HG02759 (cell line): ENCODE results near the gene PDILT.

Experiments used
- ATAC-seq: cut with Tn5 transposase; IDR thresholded peaks from one replicate; pipeline ENCODE4 v1.9.1; 2021; ENCODE audit warnings: mild to moderate bottlenecking, moderate library complexity; ENCODE audit not compliant: unreplicated experiment

The PDILT gene

DNA sequence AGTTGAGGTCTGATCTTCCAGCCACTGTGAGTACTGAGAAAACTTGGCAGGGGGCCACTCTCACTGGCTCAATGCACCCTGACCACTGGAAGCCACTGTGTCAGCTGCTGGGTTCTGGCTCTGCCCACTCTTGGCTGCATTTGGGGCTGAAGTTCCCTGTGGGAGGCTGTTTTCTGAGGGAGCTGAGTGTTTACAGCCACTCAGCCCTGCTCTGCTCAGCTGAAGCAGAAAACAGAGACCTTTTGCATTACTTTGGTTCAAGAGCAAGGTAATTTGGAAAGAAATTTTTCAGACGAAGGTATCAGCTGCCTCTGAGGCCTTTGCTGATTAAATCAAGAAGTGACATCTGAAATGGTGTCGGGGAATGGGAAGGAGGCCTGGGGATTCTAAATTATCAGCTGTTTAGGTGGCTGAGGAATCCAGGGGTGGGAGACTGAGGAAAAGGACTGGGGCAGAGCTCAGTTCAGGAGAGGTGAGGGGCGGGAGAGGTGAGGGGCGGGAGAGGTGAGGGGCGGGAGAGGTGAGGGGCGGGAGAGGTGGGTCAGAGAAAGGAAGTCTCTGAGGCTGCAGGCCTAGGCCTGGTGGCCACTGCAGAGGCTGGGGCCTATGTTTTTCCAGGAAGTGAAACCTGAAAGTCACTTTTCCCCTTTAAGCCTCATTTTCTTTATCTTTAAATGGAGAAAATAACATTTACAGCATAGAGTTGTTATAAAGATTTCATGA is 5.0 kb upstream of the PDILT start, which contains the start of gene ACSM5:
Gene ACSM5 (plus strand): TSS at position 137 of the 723 bp plus-strand sequence. CDS start 1,951 bp downstream, outside the sequence.
- ATAC-seq: peak; percentile 28

DNA sequence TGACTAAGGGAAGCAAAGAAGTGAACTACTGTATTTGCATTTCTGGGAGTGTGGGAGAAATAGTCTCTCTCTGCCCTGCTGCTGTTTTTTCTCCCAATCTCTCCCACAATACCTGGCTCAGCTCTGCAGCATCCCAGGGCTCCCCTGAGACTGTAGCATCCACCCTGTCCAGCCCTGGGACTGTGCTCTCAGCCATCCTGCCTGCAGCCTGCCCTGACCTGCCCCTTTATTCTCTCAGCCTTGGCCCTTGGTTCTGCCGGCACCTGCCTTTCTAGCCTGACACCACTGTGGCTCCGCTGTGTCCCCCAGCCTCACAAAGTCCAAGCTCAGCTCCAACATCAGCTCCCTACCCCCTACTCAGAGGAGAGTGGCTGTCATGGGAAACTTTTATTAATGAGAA is 1.9 kb downstream of the PDILT start:
- no peak for ATAC-seq

DNA sequence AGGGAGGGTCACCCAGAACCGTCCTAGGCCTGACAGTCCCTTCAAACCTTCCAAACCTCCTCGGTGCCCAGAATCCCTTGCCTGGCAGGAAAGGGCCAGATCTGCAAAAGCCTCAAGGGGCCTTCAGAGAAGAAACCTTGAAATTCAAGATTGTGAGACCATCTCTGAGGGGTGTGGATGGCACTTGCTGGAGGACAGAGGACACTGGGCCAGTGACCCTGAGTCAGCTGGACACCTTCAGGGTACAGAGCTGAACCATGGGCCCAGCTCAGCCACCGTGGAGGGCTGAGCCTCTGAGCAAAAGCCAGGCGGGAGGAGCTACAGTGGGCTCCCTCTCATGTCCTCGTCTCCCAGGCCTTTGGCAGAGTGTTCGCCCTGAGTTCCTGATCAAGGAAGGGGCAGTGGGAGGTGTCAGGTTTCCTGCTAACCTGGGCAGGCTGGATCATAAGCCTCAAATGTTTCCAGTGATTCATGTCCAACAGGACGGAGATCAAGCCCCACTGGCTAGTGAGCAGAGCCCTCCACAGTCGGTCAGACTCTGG is 3.0 kb downstream of the PDILT start:
- no peak for ATAC-seq

DNA sequence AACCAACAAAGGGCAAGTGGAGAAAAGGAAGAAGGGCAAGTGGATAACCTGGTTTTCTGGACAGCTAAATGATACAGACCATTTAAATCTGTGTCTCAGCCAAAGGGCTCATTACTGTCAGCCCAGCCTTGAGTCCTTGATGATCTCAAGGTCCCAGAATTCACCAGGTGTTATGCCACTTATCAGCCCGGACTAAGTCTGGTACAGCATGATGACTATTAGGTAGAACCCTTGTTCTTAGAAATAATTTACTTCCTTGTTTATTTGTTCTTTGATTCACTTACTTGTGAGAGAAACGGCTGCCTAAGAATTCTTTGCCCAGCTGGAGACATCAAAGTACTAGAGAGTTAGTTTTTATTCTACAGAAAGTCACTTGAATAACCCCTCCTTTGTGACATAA is 3.5 kb downstream of the PDILT start:
- no peak for ATAC-seq

DNA sequence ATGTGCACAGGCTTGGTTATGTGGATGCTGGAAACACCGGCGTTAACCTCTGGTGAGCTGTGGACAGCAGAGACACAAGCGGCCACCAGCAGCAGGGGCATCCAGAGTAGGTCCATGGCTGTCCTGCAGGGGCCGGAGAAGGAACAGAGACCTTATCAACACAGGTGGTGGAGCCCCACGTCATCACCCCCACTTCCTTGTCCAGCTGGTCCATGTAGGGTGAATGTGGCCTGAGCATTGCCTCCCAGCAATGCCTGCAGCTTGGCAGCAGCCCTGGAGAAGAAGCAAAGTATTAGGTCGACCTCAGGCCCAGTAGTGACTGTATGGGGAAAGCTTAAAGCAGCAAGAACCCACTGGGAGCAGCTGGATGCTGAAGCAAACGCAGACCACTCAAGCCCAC is 5.4 kb downstream of the PDILT start:
- ATAC-seq: no peak

DNA sequence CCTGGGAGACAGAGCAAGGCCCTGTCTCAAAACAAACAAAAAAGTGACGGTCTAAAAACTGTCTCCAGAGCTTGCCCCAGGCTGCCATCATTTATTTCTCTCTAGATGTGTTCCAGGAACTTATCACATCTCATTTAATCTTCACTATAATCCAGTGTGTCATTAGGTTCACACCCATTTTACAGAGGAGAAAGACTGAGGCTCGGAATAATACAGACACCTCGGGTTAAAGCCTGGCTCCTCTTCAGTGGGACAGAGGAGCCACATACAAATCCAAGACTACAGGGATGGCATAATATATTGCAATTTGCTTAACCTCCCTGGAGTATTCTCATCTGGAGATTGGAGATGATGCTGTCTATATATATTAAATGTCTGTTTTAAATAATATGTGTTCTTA is 5.9 kb downstream of the PDILT start:
- no peak for ATAC-seq

DNA sequence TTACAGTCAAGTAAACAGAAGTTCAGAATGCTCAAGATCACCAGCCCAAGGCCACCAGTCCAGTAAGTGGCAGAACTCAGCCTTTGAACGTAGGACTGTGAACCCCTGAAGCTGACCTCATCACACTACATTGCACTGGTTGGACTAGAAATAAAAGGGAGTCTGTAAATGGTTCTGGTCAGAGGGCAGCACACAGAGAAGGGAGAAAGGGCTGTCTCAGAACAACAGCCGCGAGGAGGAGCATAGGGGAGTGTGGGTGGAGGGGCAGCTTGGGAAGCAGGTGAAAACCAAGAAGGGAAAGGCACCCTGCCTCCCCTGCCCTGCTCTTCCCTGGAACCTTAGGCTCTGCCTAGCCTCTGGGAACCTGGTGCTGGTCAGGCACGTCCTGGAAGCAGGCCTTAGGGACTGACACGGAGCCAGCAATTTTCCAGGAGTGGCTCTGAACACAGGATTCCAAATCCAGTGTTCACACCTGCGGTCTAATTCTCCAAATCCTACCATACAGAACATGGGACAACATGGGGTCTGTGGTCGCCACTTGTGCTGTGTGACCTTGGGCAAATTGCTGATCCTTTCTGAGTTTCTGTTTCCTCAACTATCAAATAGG is 7.0 kb downstream of the PDILT start:
- ATAC-seq: no peak

DNA sequence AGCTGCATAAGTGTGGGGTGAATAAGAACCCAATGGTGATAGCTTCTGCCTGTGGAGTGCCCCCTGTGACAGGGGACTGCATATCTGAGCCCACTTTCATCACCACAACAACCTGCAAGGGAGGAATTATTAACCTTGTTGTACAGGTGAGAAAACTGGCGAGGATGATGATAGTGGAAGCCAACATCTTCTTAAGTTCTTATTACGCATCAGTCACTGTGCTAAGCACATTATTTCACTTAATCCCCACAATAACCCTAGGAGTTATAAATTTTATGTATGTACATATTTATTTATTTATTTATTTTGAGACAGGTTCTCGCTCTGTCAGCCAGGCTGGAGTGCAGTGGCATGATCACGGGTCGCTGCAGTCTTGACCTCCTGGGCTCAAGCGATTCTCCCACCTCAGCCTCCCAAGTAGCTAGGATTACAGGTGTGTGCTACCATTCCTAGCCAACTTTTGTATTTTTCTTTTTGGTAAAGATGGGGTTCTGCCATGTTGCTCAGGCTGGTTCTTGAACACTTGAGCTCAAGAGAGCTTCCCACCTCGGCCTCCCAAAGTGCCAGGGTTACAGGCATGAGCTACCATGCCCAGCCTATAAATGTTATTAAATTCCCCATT is 7.6 kb downstream of the PDILT start:
- no peak for ATAC-seq

DNA sequence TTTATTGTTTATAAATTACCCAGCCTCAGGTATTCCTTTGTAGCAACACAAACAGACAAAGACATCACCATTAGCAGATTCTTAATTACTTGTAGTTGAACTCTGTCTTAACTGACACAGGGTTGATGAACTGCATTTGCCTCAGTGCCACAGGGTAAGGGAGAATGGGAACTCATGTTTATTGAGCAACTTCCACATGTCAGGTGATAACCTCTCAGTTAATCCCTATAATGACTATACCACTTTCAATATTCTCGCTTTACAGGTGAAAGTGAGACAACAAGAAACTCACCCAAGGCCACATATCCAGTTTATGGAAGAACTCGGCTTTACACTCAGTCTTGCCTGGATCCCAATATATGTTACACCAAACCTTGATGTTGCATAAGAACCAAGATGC is 8.6 kb downstream of the PDILT start:
- ATAC-seq: no peak

DNA sequence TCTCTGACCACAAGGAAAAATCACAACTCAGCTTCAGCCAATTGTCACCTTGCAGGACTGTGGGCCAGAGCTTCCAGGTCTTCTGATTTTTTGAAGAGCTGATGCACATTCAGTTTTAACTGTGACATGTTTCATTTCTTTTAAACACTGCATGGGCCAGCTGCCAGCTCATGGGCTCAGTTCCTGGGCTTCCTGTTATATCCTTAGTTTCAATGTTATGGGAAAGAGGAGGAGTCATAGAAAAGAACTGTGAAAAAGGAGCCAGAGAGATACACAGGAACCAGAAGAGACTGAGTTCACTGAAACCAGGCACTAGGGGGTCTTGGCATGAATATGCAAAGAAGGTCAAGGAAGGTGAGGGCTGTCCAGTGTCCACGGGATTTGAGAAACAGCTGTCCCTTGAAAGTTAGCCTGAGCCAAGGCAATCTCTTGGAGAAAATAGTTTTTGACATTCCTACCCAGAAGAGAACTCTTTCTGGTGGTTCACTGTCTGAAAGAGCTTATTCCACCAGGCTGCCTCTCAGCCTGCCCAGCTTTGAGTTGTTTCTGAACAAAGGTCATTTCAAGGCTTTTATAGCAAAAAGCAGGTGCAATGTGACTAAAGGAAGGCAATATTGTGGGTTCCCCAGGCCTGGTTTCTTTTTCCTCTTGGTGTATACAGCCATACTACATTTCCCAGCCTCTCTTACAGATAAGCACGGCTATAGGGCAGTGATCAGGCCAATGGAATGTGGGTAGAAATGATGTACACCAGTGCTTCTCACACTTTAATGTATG is 10.5 kb downstream of the PDILT start:
- ATAC-seq: no peak

DNA sequence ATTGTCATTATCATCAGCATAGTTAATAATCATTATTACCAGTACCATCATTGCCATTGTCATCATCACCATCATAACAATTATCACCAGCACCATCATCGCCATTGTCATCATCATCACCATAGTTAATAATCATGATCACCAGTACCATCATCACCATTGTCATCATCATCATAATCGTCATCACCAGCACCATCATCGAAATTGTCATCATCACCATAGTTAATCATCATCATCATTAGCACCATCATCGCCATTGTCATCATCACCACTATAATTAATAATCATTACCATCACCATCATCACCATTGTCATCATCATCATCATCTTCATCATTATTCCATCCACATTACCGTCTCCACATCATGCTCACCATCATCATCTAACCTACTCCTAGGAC is 13.5 kb downstream of the PDILT start:
- ATAC-seq: no peak

DNA sequence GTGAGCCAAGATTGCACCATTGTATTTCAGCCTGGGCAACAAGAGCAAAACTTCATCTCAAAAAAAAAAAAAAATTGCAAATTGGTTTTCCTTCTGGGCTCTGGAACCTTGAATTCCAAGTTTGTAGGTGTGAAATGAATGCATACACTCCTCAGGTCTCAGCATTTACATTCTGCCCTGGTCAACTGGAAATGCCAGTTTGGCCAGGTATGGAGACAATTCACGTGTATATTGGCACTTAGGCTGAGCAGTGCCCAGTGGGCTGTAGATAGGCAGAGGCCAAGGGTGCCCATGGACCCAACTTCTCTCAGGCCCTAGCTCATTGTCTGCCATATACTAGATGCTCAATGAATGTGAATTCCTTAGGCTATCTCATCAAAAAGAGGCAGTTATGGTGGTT is 15.7 kb downstream of the PDILT start:
- no peak for ATAC-seq

DNA sequence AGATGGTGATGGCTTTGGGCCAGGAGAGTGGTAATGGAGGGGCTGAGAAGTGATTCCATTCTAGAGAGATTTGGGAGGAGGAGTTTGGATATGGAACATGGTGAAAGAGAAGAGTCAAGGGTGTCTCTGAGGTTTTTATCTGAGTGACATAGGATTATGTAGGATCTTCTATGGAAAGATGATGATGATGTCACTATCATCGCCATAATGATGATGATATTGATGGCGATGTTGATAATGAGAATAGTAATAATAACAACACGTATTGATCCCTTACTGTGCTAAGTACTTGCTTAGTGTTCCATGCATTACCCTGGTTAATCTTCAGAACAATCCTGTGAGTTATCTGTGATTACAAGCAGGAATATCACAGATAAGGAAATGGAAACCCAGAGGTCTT is 16.6 kb downstream of the PDILT start:
- no peak for ATAC-seq

DNA sequence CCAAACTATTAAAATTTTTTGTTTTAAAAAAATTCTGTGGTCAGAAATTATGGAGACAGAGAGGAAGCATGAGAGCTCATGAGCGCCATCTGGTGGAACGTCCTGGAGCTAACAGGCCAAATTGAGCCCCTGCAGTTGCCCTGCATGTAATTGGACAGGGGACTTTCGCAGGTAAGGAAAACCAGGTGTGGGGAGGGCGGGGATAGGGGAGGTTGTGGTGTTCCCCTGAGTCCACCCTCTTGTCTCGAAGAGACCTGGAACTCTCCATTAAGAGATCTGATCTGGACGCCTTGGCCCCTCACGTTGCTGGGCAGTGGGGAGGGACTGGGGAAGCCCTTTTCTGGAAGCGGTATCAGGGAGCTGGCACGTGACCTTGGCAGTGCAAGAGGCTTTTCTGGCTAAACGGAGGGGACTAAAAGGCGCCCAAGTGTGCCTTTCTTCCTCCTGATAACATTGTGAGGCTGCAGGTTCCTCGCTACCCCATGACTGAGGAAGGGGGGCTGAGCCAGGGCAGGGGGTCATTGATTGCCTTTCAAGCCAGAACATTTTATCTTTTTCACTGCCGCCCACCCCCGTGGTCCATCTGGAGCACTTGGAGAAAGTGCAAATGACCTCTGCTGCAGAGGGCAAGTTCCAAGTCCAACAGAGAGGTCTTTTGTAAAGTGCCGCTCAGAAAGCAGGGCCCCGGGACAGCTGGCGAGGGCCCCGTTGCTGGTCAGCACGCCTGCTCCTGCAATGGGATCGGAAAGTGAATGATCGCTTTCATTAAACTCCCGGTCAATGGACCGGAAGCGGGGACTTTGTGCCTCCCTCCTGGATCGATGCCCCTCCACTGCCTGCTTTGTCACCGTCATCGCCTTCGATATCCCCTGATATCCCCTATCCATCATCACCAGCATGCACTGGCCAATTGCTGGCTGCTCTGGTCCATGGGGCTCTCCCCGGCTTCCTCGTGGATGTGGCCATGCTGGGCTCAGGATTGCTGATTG is 18.4 kb downstream of the PDILT start:
- ATAC-seq: no peak

DNA sequence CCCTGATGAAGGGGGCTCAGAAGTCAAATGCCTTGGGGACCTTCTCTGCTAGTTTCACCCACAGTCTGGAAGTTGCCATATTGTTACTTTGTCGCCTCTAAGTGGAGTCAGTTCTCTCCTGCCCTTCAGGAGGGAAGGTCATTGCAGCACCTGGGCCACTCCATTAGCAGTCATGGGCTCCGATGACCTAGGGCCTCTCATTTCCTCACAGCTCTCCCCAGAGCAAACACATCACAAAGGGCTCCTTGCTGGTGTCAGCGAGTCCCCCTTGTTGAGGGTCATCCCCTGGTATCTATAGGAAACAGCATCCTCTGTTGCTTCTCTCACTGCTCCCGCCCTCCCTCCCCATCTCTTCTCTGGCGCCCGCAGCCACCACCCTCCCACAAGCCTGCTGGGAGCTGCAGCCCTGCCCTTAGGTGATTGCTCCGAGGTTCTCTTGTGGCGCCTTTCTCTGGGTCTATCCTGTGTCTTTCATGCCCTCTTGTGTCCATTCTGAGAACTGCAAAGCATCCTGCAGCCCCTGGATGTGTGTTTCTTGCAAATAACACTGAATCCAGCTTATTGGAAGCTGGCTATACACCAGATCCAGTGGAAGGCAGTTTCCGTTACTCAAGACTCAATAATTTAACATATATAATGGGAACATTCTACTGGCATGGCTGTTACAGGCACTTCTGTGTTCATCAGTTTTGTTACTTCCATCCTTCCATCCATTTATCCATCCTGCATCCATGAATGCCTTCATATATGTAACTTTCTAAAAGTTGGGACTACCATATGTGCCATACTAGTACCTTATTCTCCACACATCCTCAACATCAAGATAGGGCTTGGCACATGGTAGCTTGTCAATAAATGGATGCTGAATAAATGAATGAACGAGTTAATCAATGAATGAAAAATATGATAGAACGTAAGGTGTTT is 21.2 kb downstream of the PDILT start:
- peak; percentile 45 for ATAC-seq

DNA sequence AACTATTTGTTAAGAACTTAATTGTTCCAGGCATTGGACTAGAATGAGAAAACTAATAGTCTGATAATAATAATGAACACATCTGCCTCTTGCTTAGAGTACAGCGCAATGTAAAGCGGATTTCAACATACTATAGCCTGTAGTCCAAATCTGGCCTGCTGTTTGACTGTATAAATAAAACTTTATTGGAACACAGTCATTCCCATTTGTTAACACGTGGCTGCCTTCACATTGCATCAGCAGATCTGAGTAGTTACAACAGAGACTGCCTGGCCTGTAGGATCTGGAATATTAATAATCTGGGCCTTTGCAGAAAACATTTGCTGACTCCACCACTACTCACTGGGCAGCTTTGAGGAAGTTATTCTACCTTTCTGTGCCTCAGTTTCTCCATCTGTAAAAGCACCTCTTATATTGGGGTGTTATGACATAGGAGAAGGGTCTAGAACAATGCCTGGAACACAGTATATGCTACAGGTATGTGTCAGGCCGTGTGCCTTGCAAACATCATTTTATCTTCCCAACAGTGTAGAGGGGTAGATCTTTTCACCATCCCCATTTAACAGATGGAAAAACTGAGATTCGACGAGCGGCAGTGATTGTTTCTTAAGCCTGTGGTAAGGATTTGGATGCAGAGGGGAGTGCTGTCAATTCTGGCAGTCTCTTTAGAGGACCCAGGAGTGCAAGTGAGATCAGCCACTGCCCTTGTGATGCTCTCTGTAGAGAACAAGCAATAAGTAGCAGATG is 22.2 kb downstream of the PDILT start:
- no peak for ATAC-seq

DNA sequence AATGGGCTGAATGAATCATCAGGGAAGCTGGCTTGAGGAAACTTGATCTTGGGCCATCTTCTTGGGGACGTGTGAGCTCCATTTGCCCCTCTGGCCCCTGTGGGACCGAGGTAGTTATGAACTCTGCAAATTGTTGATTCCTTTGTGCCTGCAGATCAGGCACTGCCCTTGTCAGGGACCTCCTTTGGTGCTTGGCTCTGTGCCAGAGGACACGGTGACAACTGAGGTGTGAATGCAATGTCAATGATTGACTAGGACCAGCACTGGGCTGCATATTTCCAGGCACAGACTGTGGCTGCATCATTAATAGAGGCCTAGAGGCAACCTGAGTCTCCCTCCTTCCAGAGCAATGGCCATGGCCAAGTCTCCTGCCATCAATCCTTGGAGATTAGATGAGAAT is 23.8 kb downstream of the PDILT start:
- no peak for ATAC-seq

DNA sequence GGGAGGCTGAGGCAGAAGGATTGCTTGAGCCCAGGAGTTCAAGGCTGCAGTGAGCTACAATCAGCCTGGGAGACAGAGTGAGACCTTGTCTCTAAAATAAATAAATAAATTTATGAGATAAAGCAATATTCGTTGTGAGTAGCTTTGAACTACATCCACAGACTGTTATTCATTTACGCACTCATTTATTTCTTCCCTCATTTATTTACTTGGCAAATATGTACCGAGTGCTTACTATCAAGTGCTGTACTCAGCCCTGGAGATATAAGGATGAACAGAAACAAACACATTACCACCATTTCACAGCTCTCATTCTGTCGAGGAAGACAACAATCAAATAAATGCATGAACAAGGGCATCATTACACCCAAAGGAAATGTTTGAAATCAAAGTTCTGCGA is 27.4 kb downstream of the PDILT start:
- no peak for ATAC-seq
